ENCODE data around the gene SMIM28. TPM values are rescaled to one million over a fixed set of nuclear protein-coding genes. Genes with fewer than 3 reads are reported as not detected.

SMIM28 gene
- total and polyA plus RNA-seq, 2 donors (not counting 1 experiment from before 2014, with no cell fraction given): not detected

GRCh38 chr6:138421089-138421488, 43.4 kb downstream of the SMIM28 start:
- Histone ChIP-seq H3K79me2 (ENCODE audit: control insufficient read depth, insufficient read depth, low read length) (no peaks in the 10 kb centered on the region), H3K4me2 (ENCODE audit: extremely low read depth, insufficient read depth, low read length) (no peak overlapping the region), H3K9ac (ENCODE audit: insufficient read depth, low read length) (no peak overlapping the region), H2AFZ (ENCODE audit: low read length) (no peak overlapping the region), H3K9me3 (ENCODE audit: control insufficient read depth, insufficient read depth, low read depth, low read length) (no peaks in the 10 kb centered on the region), H3K4me1 (ENCODE audit: control insufficient read depth, extremely low read depth, insufficient read depth, low read length) (no peaks in the 10 kb centered on the region), H3K4me3 (replicated peaks in 1 of 4; ENCODE audit: control extremely low read depth in 1 of 4, insufficient read depth in 1 of 4, low read depth in 3 of 4, low read length in 4 of 4) (no peak overlapping the region), H4K20me1 (ENCODE audit: control insufficient read depth, extremely low read depth, insufficient read depth, low read length) (no peaks in the 10 kb centered on the region), H3K36me3 (ENCODE audit: control insufficient read depth, insufficient read depth, low read length) (peaks cover 5% of the 10 kb centered on the region), H3K27ac (ENCODE audit: insufficient read depth, low read length) (no peak overlapping the region), H3K27me3 (ENCODE audit: control insufficient read depth, insufficient read depth, low read length) (no peaks in the 10 kb centered on the region)
- TF ChIP-seq CTCF (conservative IDR thresholded peaks at IDR 0.05 in 1 of 2, IDR thresholded peaks at IDR 0.05 in 1 of 2; ENCODE audit: low read depth in 1 of 2, low read length in 2 of 2): no peak
- TF ChIP-seq EZH2 (IDR thresholded peaks at IDR 0.05; ENCODE audit: low read length, missing control alignments): no peak
- DNase-seq (ENCODE audit: low read depth in 2 of 2): no peak

- Histone ChIP-seq H2AFZ (ENCODE audit: low read length) (no peak overlapping the region), H3K9me3 (ENCODE audit: control insufficient read depth, insufficient read depth, low read depth, low read length) (no peaks in the 10 kb centered on the region), H3K36me3 (ENCODE audit: control insufficient read depth, insufficient read depth, low read length) (peaks cover 5% of the 10 kb centered on the region), H3K27ac (ENCODE audit: insufficient read depth, low read length) (no peak overlapping the region), H3K4me1 (ENCODE audit: control insufficient read depth, extremely low read depth, insufficient read depth, low read length) (no peaks in the 10 kb centered on the region), H3K79me2 (ENCODE audit: control insufficient read depth, insufficient read depth, low read length) (no peaks in the 10 kb centered on the region), H3K4me2 (ENCODE audit: extremely low read depth, insufficient read depth, low read length) (no peak overlapping the region), H3K9ac (ENCODE audit: insufficient read depth, low read length) (no peak overlapping the region), H3K27me3 (ENCODE audit: control insufficient read depth, insufficient read depth, low read length) (no peaks in the 10 kb centered on the region), H3K4me3 (replicated peaks in 1 of 4; ENCODE audit: control extremely low read depth in 1 of 4, insufficient read depth in 1 of 4, low read depth in 3 of 4, low read length in 4 of 4) (no peak overlapping the region), H4K20me1 (ENCODE audit: control insufficient read depth, extremely low read depth, insufficient read depth, low read length) (no peaks in the 10 kb centered on the region)
- DNase-seq (ENCODE audit: low read depth in 2 of 2): no peak
- TF ChIP-seq CTCF (conservative IDR thresholded peaks at IDR 0.05 in 1 of 2, IDR thresholded peaks at IDR 0.05 in 1 of 2; ENCODE audit: low read depth in 1 of 2, low read length in 2 of 2) (no peak), EZH2 (IDR thresholded peaks at IDR 0.05; ENCODE audit: low read length, missing control alignments) (no peak)
These were observed 43.9 kb downstream of the SMIM28 start for GRCh38 chr6:138421608-138422007.

- H3K36me3 ChIP-seq (ENCODE audit: control insufficient read depth, insufficient read depth, low read length): peaks cover 5% of the 10 kb centered on the region
- H3K4me3 ChIP-seq (replicated peaks in 1 of 4; ENCODE audit: control extremely low read depth in 1 of 4, insufficient read depth in 1 of 4, low read depth in 3 of 4, low read length in 4 of 4): no peak overlapping the region
- DNase-seq (ENCODE audit: low read depth in 2 of 2): no peak
- H3K27me3 ChIP-seq (ENCODE audit: control insufficient read depth, insufficient read depth, low read length): no peaks in the 10 kb centered on the region
- H4K20me1 ChIP-seq (ENCODE audit: control insufficient read depth, extremely low read depth, insufficient read depth, low read length): no peaks in the 10 kb centered on the region
- no peaks in the 10 kb centered on the region for H3K79me2 ChIP-seq (ENCODE audit: control insufficient read depth, insufficient read depth, low read length)
- H3K4me1 ChIP-seq (ENCODE audit: control insufficient read depth, extremely low read depth, insufficient read depth, low read length): no peaks in the 10 kb centered on the region
- H3K9ac ChIP-seq (ENCODE audit: insufficient read depth, low read length): no peak overlapping the region
- TF ChIP-seq EZH2 (IDR thresholded peaks at IDR 0.05; ENCODE audit: low read length, missing control alignments) (no peak), CTCF (conservative IDR thresholded peaks at IDR 0.05 in 1 of 2, IDR thresholded peaks at IDR 0.05 in 1 of 2; ENCODE audit: low read depth in 1 of 2, low read length in 2 of 2) (no peak)
- H3K27ac ChIP-seq (ENCODE audit: insufficient read depth, low read length): no peak overlapping the region
- H2AFZ ChIP-seq (ENCODE audit: low read length): no peak overlapping the region
- H3K9me3 ChIP-seq (ENCODE audit: control insufficient read depth, insufficient read depth, low read depth, low read length): no peaks in the 10 kb centered on the region
- no peak overlapping the region for H3K4me2 ChIP-seq (ENCODE audit: extremely low read depth, insufficient read depth, low read length)
These were observed 45.2 kb downstream of the SMIM28 start for GRCh38 chr6:138422861-138423260.

Measured in fibroblast of lung (primary cell).